Kidney glomerular epithelial cell (primary cell): Measurements from ENCODE around the gene REV3L.
"Not testable (repeated sequence)": the region's sequence is repeated elsewhere in the genome, so short reads cannot be mapped to it uniquely, and the experiment has no call there.

Experiments
- DNase-seq: peaks from one replicate; lab custom pipeline; 2025; lab: John Stamatoyannopoulos, UW

REV3L gene

GRCh38 chr6:111482959-111483735, at the start of gene REV3L:
Gene REV3L, minus strand, starts transcription at chr6:111483218. Its CDS starts 330 bp downstream, at chr6:111482888.
- DNase-seq, result peak; percentile 63

GRCh38 chr6:111531185-111531584, 48.2 kb upstream of the REV3L start:
- DNase-seq, result no peak

GRCh38 chr6:111530667-111531066, 47.6 kb upstream of the REV3L start:
- DNase-seq, result no peak

- DNase-seq, result no peak
These were observed 47.2 kb upstream of the REV3L start for GRCh38 chr6:111530218-111530617.

- DNase-seq, result no peak
These were observed 44.3 kb upstream of the REV3L start for GRCh38 chr6:111527367-111527766.

GRCh38 chr6:111524735-111525134, 41.7 kb upstream of the REV3L start:
- DNase-seq, result no peak

- DNase-seq, result no peak
These were observed 41.2 kb upstream of the REV3L start for GRCh38 chr6:111524252-111524651.

- no peak for DNase-seq
These were observed 40.6 kb upstream of the REV3L start for GRCh38 chr6:111523484-111524167.

- no peak for DNase-seq
These were observed 39.5 kb upstream of the REV3L start for GRCh38 chr6:111522393-111523020.

GRCh38 chr6:111521497-111522270, 38.7 kb upstream of the REV3L start:
- DNase-seq, result no peak

- no peak for DNase-seq
These were observed 37.5 kb upstream of the REV3L start for GRCh38 chr6:111520524-111520923.

- no peak for DNase-seq
These were observed 34.9 kb upstream of the REV3L start for GRCh38 chr6:111517965-111518364.

- DNase-seq, result no peak
These were observed 32.2 kb upstream of the REV3L start for GRCh38 chr6:111515259-111515658.

GRCh38 chr6:111514531-111514930, 31.5 kb upstream of the REV3L start:
- DNase-seq, result not testable (repeated sequence)

- not testable (repeated sequence) for DNase-seq
These were observed 24.2 kb upstream of the REV3L start for GRCh38 chr6:111507219-111507618.

- DNase-seq, result not testable (repeated sequence)
These were observed 22.5 kb upstream of the REV3L start for GRCh38 chr6:111505498-111505897.

- DNase-seq, result no peak
These were observed 20.6 kb upstream of the REV3L start for GRCh38 chr6:111503660-111504059.

- no peak for DNase-seq
These were observed 20.2 kb upstream of the REV3L start for GRCh38 chr6:111503194-111503593.

- no peak for DNase-seq
These were observed 19.1 kb upstream of the REV3L start for GRCh38 chr6:111502154-111502553.

- DNase-seq, result no peak
These were observed 16.3 kb upstream of the REV3L start for GRCh38 chr6:111499269-111499793.

GRCh38 chr6:111494951-111495635, 12.1 kb upstream of the REV3L start:
- DNase-seq, result no peak
